Body of pancreas (tissue), 4 donors: ENCODE results near the gene RAMP1.

Source experiments
- CTCF ChIP-seq, 7 experiments: fragments of 450-650 bp in 4 of 7; fragments of 200-600 bp in 3 of 7; sonication (generic) in 3 of 7; IDR thresholded peaks; one replicate each; pipeline ENCODE4 v1.5.1; 2016 to 2019; ENCODE audit warnings: antibody characterized with exemption in 7 of 7
- POLR2A ChIP-seq, 3 donors: fragments of 450-650 bp; IDR thresholded peaks; one replicate each; pipeline ENCODE4 v1.6.1; 2016; ENCODE audit warnings: antibody characterized with exemption in 3 of 3, mild to moderate bottlenecking in 2 of 3

- TF ChIP-seq POLR2A (IDR thresholded peaks at IDR 0.05) (no peak), CTCF (IDR thresholded peaks at IDR 0.05) (no peak)
Measured at GRCh38 chr2:237943395-237944094, 84.1 kb downstream of the RAMP1 start.
